Measurements from ENCODE around the gene CRYGS.

CRYGS gene

GRCh38 chr3:186530415-186530814 lies 13.8 kb downstream of the CRYGS start:
- in situ Hi-C loops (cut with HindIII; ENCODE audit: low sequenced_read_pairs) = loop anchor here (25.0 kb wide), 2 partner anchors 243 to 543 kb away; no protein-coding TSS in a partner anchor
- H3K4me3 ChIP-seq (ENCODE audit: low read depth, low read length) = no peak overlapping the region

GRCh38 chr3:186529201-186529999 lies 14.8 kb downstream of the CRYGS start:
- in situ Hi-C loops (cut with HindIII; ENCODE audit: low sequenced_read_pairs) = loop anchor here (25.0 kb wide), 2 partner anchors 242 to 542 kb away; no protein-coding TSS in a partner anchor
- no peak for DNase-seq (ENCODE audit: low read depth, low spot score)

More at GRCh38 chr3:186530415-186530814, 13.8 kb downstream of the CRYGS start:
- no peak for TF ChIP-seq CTCF (IDR thresholded peaks at IDR 0.05; ENCODE audit: low read depth, low read length)
- DNase-seq (ENCODE audit: low read depth, low spot score) = no peak

GRCh38 chr3:186526256-186526606 lies 17.9 kb downstream of the CRYGS start:
- TF ChIP-seq CTCF (IDR thresholded peaks at IDR 0.05; ENCODE audit: low read depth, low read length) = no peak
- DNase-seq (ENCODE audit: low read depth, low spot score) = no peak
- no peak overlapping the region for H3K4me3 ChIP-seq (ENCODE audit: low read depth, low read length)
- in situ Hi-C loops (cut with HindIII; ENCODE audit: low sequenced_read_pairs) = loop anchor here (25.0 kb wide), 2 partner anchors 239 to 539 kb away; no protein-coding TSS in a partner anchor

More at GRCh38 chr3:186529201-186529999, 14.8 kb downstream of the CRYGS start:
- TF ChIP-seq CTCF (IDR thresholded peaks at IDR 0.05; ENCODE audit: low read depth, low read length) = no peak
- H3K4me3 ChIP-seq (ENCODE audit: low read depth, low read length) = no peak overlapping the region

- H3K4me3 ChIP-seq (ENCODE audit: low read depth, low read length) = no peak overlapping the region
- in situ Hi-C loops (cut with HindIII; ENCODE audit: low sequenced_read_pairs) = loop anchor here (25.0 kb wide), 2 partner anchors 238 to 538 kb away; no protein-coding TSS in a partner anchor
- DNase-seq (ENCODE audit: low read depth, low spot score) = no peak
- no peak for TF ChIP-seq CTCF (IDR thresholded peaks at IDR 0.05; ENCODE audit: low read depth, low read length)
Observed at GRCh38 chr3:186525369-186526255, 18.6 kb downstream of the CRYGS start.

- no peak for DNase-seq (ENCODE audit: low read depth, low spot score)
- no peak overlapping the region for H3K4me3 ChIP-seq (ENCODE audit: low read depth, low read length)
- in situ Hi-C loops (cut with HindIII; ENCODE audit: low sequenced_read_pairs) = loop anchor here (25.0 kb wide), 2 partner anchors 237 to 537 kb away; no protein-coding TSS in a partner anchor
- no peak for TF ChIP-seq CTCF (IDR thresholded peaks at IDR 0.05; ENCODE audit: low read depth, low read length)
Observed at GRCh38 chr3:186524616-186525015, 19.6 kb downstream of the CRYGS start.

- TF ChIP-seq CTCF (IDR thresholded peaks at IDR 0.05; ENCODE audit: low read depth, low read length) = no peak
- no peak for DNase-seq (ENCODE audit: low read depth, low spot score)
- in situ Hi-C loops (cut with HindIII; ENCODE audit: low sequenced_read_pairs) = no loop called here
- H3K4me3 ChIP-seq (ENCODE audit: low read depth, low read length) = no peak overlapping the region
Observed at GRCh38 chr3:186523434-186523833, 20.7 kb downstream of the CRYGS start.

Data from astrocyte of the spinal cord (primary cell).